ENCODE measurements around the gene DLG2.

DLG2 gene

DNA sequence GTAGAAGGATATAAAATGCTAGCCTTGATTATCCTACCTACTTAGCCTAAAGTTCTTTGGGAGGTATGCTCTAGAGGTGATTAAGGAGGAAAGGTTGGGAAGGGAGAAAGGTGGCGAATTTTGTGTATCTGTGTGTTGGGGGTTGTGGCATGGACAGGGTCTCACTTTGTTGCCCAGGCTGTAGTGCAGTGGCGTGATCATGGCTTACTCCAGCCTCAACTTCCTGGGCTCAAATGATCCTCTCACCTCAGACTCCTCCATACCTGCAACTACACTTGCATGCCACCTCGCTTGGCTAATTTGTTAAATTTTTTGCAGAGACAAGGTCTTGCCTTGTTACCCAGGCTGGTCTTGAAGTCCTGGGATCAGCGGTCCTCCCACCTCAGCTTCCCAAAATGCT, 1094.8 kb downstream of the DLG2 start:
- no peak for DNase-seq

- DNase-seq, result no peak
Observed at GRCh38 chr11:84526250-84526649, 1100.9 kb downstream of the DLG2 start.

DNA sequence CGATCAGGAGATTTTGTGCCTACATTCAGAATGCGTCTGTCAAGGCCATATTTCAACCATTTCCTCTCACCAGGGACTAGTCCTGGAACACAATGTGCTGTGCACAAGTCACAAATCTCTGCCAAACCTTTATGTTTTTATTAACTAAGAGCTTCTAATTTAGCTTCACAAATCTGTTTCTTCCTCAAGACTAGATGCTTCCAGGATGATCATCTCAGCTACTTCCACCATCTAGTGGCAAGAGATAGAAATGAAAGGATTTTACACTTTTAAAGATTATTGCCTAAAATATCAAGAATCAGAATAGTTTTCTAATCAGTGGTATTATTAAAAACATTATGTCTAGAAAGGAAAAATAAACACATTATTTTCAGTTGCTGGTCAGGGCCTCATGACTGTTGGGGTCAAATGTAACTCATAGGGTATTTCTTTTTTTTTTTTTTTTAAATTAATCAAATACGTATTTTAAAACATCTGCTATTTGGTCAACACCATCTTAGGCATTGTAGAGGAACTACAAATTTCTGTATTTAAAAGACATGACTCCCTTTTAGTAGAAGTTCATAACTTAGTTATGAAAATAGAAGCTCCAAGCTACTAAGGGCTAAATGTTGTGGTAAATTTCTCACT, 1102.6 kb downstream of the DLG2 start:
- no peak for DNase-seq

DNA sequence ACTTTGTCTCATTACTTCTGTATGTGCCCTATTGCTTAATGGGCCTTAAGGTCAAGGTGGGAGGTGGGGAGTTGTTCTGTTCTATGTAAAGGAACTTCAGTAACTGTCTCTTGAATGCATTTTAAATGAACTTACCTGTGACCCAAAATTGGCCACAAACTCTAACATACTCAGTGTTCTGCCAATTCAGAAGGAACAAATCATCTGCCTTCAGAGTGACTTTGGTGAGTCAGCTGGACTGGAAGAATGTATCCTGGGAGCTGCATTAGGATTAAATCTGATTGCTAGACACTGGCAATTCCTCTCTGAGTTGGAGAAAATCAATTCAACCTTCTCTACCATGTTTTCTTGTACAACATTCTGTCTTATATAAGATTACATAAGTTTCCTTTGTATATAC, 1104.8 kb downstream of the DLG2 start:
- DNase-seq, result no peak

- DNase-seq, result no peak
Observed at GRCh38 chr11:84518631-84519183, 1108.4 kb downstream of the DLG2 start.

DNA sequence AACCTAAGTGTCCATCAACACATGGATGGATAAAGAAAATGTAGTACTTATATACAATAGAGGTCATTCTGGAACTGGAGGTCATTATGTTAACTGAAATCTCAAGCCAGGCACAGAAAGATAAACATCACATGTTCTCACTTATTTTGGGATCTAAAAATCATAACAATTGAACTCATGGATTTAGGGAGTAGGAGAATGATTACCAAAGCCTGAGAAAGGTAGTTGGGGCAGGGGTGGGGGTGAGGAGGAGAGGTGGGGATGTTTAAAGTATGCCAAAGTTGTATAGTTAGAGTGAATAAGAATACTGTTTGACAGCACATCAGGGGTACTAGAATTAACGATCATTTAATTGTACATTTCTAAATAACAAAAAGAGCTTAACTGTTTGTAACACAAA, 1112.7 kb downstream of the DLG2 start:
- no peak for DNase-seq

- no peak for DNase-seq
Observed at GRCh38 chr11:84503503-84503902, 1123.6 kb downstream of the DLG2 start.

GRCh38 chr11:84501750-84502149, 1125.4 kb downstream of the DLG2 start:
- no peak for DNase-seq

DNA sequence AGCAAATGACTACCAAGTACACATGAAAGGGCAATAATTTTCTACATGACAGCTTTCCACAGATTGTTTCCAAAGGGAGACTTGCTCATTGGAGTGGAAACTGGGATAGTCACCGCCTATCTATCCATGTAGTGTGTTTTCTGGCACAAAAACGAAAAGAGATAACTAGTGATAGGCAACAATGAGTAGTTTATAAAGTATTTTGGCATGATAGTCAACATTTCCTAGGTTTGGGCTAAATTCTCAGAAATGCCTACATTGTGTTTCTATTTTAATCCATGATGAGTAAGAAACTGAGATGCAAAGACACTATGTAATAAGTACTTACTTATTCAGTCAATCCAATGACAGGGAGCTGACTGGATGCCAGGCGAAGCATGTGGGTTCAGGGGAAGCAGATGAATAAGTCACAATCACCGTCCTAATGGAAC, 1129.1 kb downstream of the DLG2 start:
- no peak for DNase-seq

DNA sequence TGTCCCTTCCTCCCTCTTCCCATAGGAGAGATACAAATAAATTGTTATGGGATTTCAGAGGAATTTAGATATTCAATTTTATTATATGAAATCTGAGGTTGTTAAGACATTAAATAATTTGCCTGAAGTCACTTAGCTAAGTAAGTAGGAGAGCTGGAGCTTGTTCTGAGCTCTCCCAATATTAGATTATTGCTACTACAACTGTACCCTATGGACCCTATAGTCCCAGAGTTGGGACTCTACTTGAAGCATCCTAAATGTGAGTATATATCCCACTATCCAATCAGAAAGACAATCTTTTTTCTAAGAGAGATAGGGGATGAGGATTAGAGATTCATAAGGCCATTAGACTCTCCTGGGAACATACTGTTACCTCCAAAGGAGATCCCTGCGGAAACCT, 1130.0 kb downstream of the DLG2 start:
- no peak for DNase-seq

DNA sequence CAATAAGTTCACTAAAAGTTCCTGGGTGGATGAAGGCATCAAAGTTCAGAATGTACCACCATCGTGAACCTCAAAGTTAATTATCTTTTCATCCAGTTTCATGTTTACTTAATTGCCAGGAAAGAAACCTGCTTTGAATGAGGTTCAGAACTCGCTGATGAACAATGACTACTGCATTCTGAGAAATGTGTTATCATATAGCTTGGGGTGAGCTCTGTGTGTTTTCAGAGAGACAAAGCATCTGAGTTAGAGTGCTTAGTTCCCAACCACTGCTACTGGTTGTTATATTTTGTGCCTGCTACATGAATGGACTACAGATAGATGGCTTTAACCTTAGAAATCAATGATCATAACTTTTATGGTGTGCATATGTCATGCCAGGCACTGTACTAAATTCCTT, 1131.0 kb downstream of the DLG2 start:
- no peak for DNase-seq

GRCh38 chr11:84480131-84480530, 1147.0 kb downstream of the DLG2 start:
- DNase-seq, result no peak

- no peak for DNase-seq
Observed at GRCh38 chr11:84476581-84476980, 1150.6 kb downstream of the DLG2 start.

- DNase-seq, result no peak
Observed at GRCh38 chr11:84471501-84471900, 1155.6 kb downstream of the DLG2 start.

DNA sequence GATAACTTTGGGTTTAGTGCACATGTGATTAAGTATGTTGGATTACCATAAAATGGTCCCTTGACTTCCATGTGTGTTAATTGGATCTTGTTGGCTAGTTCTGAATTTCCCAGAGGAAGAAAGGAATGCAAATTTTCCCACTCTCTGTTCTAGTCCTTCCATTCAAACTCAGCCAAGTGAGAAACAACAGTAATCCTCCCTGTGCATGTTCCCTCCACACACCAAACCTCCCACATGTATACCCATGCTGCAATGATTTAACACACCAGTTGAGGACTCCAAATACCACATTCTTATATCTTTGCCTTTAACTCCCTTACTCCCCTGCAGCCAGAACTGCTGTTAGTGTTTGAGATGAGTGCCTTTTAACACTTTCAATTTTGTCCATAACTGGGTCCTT, 1158.9 kb downstream of the DLG2 start:
- DNase-seq, result no peak

DNA sequence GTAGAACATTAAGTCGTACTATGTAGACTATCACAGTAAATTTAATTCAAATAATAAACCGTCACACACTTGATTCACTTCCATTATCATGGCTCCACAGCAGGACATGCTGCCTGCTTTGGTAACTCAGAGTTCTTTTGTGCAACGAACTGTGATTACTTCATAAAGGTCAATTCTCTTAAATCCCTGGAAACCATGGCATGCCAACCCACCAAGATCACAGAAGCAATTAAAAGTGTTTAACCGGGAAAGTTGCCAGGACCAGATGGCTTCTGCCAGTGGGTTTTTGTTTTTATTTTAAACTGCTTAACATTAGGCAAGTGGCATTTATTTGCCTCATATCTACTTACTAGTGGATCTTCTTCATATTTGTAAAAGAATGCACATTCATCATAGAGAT, 1162.1 kb downstream of the DLG2 start:
- DNase-seq, result peak; percentile 17

DNA sequence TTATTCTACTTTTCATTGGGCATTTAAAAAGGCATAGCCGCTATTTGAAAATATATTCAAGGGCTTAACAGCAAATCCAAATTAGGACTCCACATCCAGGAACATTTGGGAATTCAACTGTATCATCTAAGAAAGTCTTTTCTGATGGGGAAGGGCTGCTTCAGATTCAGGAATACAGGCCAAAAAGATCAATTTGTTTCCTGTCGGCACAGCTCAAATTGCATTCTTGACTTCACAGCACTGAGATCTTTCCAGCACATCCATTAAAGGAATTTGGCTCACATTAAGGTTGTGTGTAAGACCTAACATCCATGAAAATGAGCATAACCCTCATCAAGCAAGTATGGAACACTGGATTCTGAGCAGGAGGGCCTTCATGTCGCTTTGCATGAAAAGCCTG, 1171.5 kb downstream of the DLG2 start:
- DNase-seq, result no peak

- no peak for DNase-seq
Observed at GRCh38 chr11:84452211-84452610, 1174.9 kb downstream of the DLG2 start.

DNA sequence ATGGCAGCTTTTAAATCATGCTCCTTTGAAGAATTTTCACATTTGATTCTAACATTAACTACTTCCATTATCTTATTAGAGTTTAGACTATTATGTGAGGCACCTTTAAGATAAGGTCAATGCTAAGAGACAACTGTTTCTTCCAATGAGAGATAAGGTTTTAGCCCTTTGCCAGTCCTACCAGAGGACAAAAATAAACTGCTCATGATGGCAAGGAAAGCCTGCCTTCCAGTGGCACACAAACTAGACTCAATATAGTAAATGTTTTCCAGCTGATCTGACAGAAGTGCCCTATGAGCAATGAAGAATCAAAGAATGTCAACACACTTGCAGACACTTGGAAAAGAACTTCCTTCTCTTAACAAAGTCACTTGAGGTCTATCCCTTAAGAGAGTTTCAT, 1188.6 kb downstream of the DLG2 start:
- DNase-seq, result no peak

DNA sequence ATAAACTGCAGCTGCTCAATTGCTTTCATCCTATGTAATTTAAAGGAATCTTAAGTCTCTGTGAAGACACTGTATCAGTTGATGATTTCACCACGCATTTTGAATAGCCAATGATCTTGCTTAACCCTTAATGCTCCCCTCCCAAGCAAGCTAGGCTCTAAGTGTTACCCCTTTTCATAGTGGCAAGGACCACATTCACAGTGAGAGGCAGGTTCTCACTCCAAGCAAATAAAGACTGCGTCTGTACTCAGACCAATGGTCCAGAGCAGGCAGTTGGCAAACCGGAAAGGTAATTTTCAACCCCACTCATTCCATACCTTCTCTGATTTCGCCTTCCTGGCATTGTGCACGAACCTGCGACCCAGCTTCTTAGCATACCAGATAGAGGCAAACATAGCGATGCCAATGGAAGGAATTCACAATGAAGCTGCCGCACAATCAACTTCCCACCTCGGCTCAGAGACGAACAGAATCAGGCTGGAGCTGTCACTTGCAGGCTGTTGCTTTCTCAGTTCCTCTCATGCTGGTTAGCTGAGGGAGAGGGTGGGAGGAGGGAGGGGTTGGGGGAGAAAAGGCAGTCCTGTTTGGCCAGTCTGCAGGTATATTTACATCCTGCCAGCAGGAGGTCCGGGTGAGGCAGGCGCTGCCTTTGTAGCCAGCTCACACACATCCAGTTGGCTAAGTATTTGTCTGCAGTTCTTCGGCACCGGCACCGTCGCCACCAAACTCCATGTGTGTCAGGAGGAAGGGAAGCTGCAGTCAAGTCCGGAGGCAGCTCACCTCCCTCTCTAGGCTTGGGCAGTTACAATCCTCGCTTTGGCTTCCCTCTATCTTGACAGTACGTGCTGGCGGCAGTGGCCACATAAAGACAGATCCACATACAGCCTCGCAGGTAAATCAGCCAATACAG, 1189.8 kb downstream of the DLG2 start:
- peak; percentile 59 for DNase-seq

DNA sequence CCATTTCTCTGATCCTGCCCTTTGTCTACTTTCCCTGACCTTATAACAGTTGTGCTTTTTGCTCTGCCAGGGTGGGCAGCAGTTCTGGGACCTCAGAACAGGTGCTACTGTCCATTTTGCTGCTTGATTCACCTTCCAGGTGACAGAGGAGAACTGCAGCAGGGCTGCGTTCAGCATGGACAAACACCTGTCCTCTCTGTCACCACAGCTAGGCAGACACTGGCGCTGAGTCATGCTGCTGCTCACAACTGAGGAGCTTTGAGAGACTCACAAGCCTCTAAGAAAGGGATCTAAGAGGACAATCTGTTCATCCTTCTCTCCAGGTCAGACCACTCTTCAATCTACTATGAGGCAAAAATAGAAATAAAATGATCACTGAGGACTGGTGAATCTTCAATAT, 1196.5 kb downstream of the DLG2 start:
- no peak for DNase-seq

- no peak for DNase-seq
Observed at GRCh38 chr11:84425673-84426072, 1201.5 kb downstream of the DLG2 start.

GRCh38 chr11:84420271-84420670, 1206.9 kb downstream of the DLG2 start:
- no peak for DNase-seq

- DNase-seq, result no peak
Observed at GRCh38 chr11:84419616-84420015, 1207.5 kb downstream of the DLG2 start.
